ENCODE data around the gene ACAT1.

ACAT1 gene

GRCh38 chr11:108193725-108194124 is 72.4 kb downstream of the ACAT1 start:
- TF ChIP-seq ZNF274 (IDR thresholded peaks at IDR 0.05; ENCODE audit: low read depth, low read length), result no peak
- H3K4me3 ChIP-seq (ENCODE audit: low read length), result no peak overlapping the region

GRCh38 chr11:108196901-108197300 is 75.5 kb downstream of the ACAT1 start:
- TF ChIP-seq ZNF274 (IDR thresholded peaks at IDR 0.05; ENCODE audit: low read depth, low read length), result no peak
- H3K4me3 ChIP-seq (ENCODE audit: low read length), result no peak overlapping the region
